NCI-H1417 treated with DMSO at 0.1 percent for 48 hours (cell line): ENCODE measurements around the gene WDR83.
"Not testable (repeated sequence)": the region's sequence is repeated elsewhere in the genome, so short reads cannot be mapped to it uniquely, and the experiment has no call there.

Source experiments
- DNase-seq: peaks from one replicate; lab custom pipeline; 2025; lab: John Stamatoyannopoulos, UW

WDR83 gene

GRCh38 chr19:12656899-12657571 lies 9.6 kb upstream of the WDR83 start:
- no peak for DNase-seq

- DNase-seq, result no peak
Observed at GRCh38 chr19:12657966-12658365, 8.6 kb upstream of the WDR83 start.

DNA sequence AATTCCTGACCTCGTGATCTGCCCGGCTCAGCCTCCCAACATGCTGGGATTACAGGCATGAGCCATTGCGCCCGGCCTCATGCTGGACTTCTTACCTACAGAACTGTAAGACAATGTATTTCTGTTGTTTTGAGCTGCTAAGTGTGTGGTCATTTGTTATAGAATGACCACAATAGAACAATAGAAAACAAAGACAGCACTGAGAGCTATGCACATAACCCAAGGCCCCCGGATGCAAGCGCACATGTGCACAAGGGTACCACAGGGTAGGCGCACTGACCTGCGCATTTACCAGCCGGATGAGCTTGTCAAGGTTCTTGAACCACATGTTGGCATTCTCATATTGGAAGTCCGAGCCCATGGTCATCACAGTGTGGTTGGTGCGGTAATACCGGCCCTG lies 5.6 kb upstream of the WDR83 start:
- no peak for DNase-seq

GRCh38 chr19:12664406-12665280 lies 2.0 kb upstream of the WDR83 start:
- DNase-seq, result no peak

- no peak for DNase-seq
Observed at GRCh38 chr19:12665281-12665573, 1.4 kb upstream of the WDR83 start.

DNA sequence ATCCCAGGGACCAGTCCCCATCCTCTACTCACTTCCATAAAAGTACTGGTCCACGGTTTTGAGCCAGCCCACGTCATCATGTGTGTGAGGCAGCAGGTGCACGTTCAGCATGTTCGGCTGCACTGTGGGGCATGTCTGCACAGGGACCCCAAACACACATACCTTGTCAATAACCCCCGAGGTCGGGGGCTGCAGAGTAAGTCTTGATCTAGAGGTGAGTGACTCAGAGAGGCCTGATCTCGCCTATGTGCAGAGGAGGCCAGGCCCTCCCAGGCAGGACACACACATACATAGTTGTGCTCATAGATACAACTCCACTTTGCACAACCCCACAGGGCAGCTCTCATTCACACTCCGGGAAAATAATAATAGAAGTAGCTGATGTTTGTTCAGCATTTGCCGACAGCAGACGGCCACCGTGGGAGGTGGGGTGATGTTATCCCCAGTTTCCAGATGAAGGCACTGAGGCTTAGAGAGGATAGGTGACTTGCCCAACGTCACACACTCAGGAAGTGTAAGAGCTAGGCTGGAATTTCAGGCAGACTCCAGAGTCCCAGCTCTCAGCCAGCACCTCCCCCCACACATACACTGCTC lies 839 bp upstream of the WDR83 start:
- no peak for DNase-seq

GRCh38 chr19:12667731-12668302 lies 1.2 kb downstream of the WDR83 start:
- no peak for DNase-seq

GRCh38 chr19:12668346-12668745 lies 1.7 kb downstream of the WDR83 start:
- no peak for DNase-seq

GRCh38 chr19:12668932-12669269 lies 2.3 kb downstream of the WDR83 start:
- DNase-seq, result no peak

DNA sequence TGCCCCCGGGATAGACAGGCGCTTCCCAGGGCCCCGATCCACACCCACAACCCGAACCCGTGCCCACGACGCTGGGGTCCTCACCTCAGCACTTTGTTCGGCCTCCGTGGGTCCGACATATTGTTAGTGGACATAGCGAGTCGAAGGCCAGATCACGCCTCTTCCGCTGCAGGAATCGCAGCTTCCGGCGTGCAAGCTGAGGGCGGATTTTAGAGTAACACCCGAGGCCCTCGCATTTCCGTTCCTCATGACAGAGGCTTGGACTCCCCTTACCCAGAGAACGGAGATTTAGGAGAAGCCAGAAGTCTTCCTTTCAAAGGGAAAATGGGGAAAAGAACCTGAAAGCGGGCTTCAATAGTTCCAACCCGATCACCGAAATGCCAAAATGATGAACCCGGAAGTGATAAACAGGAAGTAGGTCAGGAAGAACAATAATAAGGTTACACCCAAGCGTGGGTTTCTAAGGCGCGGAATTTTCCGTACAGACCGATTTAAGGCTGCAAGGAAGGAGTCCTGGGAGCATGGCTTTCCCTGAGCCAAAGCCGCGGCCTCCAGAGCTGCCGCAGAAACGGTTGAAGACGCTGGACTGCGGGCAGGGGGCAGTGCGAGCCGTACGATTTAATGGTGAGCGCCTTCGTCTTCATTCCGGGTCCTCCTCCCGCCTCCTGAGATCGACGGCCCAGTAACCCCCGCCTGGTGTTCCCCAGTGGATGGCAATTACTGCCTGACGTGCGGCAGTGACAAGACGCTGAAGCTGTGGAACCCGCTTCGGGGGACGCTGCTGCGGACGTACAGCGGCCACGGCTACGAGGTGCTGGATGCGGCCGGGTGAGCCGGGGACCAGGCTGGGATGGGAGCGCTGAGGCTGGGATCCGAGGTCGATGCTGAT lies 2.9 kb downstream of the WDR83 start:
- peak; percentile 45 for DNase-seq

DNA sequence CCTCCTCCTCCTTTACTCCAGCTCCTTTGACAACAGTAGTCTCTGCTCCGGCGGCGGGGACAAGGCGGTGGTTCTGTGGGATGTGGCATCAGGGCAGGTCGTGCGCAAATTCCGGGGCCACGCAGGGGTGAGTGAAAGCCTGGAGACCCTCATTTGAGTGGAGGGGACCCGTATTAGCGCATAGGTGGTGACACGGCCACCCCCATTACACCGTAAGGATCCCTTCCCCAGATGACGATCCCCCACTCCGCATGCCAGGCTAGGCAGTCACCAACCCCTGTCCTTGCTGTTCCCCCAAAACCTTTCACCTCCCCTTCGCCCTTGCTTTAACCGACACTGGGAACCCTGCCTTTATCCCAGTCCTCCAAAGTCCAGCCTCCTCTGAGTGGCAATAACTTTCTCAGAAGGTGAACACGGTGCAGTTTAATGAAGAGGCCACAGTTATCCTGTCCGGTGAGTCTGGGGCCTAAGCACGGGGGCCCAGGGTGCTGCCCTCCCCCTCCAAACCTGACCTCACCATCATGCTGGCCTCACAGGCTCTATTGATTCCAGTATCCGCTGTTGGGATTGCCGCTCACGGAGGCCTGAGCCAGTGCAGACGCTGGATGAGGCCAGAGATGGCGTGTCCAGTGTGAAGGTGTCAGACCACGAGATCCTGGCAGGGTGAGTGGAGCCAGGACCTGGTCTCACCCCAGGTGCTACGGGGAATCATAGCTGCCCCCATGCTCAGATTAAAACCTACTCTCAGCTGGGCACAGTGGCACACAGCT lies 3.7 kb downstream of the WDR83 start:
- DNase-seq, result no peak

GRCh38 chr19:12672744-12673143 lies 6.1 kb downstream of the WDR83 start:
- DNase-seq, result no peak

- DNase-seq, result no peak
Observed at GRCh38 chr19:12675399-12675798, 8.8 kb downstream of the WDR83 start.

DNA sequence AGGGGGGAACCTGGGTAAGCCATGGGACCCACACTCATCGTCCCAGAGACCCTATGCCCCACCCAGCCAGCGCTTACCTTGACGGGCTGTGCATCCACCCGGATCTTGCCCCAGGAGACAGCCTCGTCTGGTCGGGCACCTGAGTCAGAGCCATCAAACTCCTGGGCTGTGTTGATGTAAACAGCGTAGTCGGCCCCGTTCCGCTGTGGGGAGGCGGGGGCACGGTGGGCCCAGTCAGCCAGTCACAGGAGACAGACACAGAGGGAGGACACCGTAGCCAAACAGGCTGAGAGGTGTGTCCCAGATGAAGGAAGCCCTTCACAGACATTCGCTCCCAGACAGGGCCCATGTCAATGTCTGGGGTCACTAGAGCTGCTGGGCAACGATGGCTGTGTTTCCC lies 9.3 kb downstream of the WDR83 start:
- DNase-seq, result no peak

DNA sequence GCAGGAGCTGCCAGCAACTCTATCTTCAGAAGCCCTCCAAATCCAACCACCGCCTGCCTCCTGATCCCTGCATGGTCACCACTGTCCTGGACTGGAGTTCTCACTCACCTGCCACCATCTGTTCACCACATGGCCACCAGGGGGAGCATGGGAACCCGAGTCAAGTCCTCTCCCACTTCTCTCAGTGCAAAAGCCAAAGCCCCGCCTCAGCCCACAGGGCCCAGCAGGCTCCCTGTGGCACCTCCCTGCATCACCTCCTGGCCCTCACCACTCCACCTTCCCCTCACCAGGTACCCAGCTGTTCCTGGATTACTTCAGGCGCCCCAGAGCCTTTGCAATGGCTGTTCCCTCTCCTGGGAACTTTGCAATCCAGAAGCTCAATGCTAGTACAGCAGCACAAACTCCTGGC lies 9.8 kb downstream of the WDR83 start:
- no peak for DNase-seq

- no peak for DNase-seq
Observed at GRCh38 chr19:12676928-12677327, 10.3 kb downstream of the WDR83 start.

DNA sequence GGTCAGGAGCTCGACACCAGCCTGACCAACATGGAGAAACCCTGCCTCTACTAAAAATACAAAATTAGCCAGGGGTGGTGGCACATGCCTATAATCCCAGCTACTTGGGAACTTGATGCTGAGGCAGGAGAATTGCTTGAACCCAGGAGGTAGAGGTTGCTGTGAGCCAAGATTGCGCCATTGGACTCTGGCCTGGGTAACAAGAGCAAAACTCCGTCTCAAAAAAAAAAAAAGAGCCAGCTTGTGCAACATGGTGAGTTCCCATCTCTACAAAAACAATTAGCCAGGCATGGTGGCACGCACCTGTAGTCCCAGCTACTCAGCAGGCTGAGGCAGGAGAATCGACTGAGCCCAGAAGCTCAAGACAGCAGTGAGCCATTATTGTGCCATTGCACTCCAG lies 11.4 kb downstream of the WDR83 start:
- not testable (repeated sequence) for DNase-seq

DNA sequence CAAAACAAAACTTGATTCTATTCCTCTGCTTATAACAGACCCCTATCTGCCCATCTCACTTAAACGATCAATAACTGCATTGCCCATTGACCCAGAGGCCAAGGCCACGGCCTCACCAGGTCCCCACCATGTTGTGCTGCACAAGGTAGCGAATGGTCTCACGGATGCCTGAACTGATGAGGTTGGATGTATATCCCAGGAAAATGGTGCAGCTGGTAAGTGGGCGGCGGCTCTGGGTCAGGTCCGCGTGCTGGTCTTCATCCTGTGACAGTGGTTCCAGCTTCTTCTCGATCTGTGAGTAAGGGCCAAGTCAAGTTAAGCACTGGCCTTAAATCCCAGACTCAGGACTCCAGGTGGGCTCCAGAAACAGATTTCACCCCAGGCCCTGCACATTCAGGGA lies 13.4 kb downstream of the WDR83 start:
- no peak for DNase-seq

DNA sequence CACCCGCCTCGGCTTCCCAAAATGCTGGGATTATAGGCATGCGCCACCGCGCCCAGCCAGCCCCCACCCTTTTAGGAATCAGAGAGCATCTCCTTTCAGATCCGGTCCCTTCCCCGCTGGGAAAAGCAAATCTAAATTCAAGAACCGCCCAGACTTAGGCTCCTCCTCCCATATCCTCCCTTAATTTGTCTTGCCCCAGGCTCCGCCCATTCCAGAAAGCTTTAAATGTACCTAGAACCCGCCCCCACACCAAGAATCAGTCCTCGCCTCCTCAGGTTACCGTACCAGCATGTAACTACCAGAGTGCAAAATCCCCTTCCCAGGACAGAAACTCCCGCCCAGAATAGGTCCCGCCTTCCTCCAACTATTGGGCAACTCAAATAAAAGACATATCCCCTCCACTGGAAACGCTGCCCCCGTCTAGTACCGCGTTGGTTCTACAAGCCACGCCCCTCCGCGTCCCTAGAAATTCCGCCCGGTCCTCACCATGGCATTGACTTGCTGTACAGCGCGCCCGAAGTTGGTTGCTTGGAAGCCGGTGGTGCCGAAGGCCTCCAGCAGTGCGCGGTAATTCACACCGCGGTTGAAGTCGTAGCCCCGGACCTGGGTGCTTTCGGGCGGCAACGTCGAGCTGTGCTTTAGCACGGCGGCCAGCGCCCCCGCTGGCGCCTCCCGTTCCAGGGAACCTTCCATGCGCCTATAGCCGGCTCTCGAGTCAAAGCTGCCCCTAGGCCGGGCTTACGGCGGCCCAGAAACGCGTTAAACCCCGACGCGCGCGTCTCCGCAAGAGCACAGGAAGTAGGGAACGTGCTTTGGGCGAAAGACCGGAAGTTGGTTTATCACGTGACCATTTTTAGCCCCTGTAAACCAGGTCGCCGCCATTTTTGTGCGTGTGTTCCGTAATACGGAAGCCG lies 14.7 kb downstream of the WDR83 start, which contains the start of gene DHPS:
Gene DHPS (minus strand): TSS at position 807 of the 914 bp plus-strand sequence. CDS start 114 bp downstream, at position 693.
- DNase-seq, result peak; percentile 95

GRCh38 chr19:12685831-12686230 lies 19.2 kb downstream of the WDR83 start:
- no peak for DNase-seq
